Endothelial cell (in vitro differentiated cells): ENCODE measurements around the gene TSC2. TPM values are rescaled to one million over a fixed set of nuclear protein-coding genes. Genes with fewer than 3 reads are reported as not detected.
"Not testable (repeated sequence)": the region's sequence is repeated elsewhere in the genome, so short reads cannot be mapped to it uniquely, and the experiment has no call there.

Source experiments
- DNase-seq: peaks from one replicate; pipeline ENCODE4 v3.0.0; 2021; ENCODE audit warnings: low spot score
- H3K27ac Mint-ChIP-seq: one replicate; pipeline ENCODE4 v1.8.0; 2021; ENCODE audit warnings: mixed read lengths, inconsistent platforms; ENCODE audit not compliant: unreplicated experiment
- H3K27me3 Mint-ChIP-seq: one replicate; pipeline ENCODE4 v1.8.0; 2021; ENCODE audit warnings: mild to moderate bottlenecking, moderate library complexity, mixed read lengths, inconsistent platforms; ENCODE audit not compliant: unreplicated experiment
- H3K36me3 Mint-ChIP-seq: one replicate; pipeline ENCODE4 v1.8.0; 2021; ENCODE audit warnings: mild to moderate bottlenecking, low read depth, mixed read lengths, inconsistent platforms; ENCODE audit not compliant: unreplicated experiment
- H3K4me1 Mint-ChIP-seq: one replicate; pipeline ENCODE4 v1.8.0; 2021; ENCODE audit warnings: mild to moderate bottlenecking, mixed read lengths, inconsistent platforms; ENCODE audit not compliant: unreplicated experiment
- H3K4me3 Mint-ChIP-seq: one replicate; pipeline ENCODE4 v1.8.0; 2021; ENCODE audit warnings: mild to moderate bottlenecking, mixed read lengths, inconsistent platforms; ENCODE audit not compliant: unreplicated experiment
- H3K9me3 Mint-ChIP-seq: one replicate; pipeline ENCODE4 v1.8.0; 2021; ENCODE audit warnings: mixed read lengths, inconsistent platforms; ENCODE audit not compliant: unreplicated experiment
- total RNA-seq: library from RNA; stranded (reverse); fragmentation: NEBNext Ultra II Directional; extraction: Animal tissue kit (Norgen Biotek cat#: 25700); gene quantifications from one replicate; pipeline ENCODE4 v1.2.1, GENCODE V29; 2021; ENCODE audit not compliant: unreplicated experiment

Gene TSC2
- total RNA-seq, 1 donor from 2014 or later, result 180 TPM

GRCh38 chr16:2124377-2124693 lies 76.5 kb downstream of the TSC2 start:
- not testable (repeated sequence) for H3K4me1 Mint-ChIP-seq, DNase-seq, H3K9me3 Mint-ChIP-seq, H3K36me3 Mint-ChIP-seq, H3K27ac Mint-ChIP-seq, H3K4me3 Mint-ChIP-seq, H3K27me3 Mint-ChIP-seq

GRCh38 chr16:2124694-2125444 lies 77.1 kb downstream of the TSC2 start:
- not testable (repeated sequence) for H3K4me3 Mint-ChIP-seq, DNase-seq, H3K4me1 Mint-ChIP-seq, H3K27me3 Mint-ChIP-seq, H3K36me3 Mint-ChIP-seq, H3K9me3 Mint-ChIP-seq
- peak overlapping the region; percentile 74 for H3K27ac Mint-ChIP-seq

- H3K4me3 Mint-ChIP-seq, result not testable (repeated sequence)
Measured at GRCh38 chr16:2125609-2126008, 77.8 kb downstream of the TSC2 start.

GRCh38 chr16:2126161-2126743 lies 78.5 kb downstream of the TSC2 start:
- not testable (repeated sequence) for H3K4me3 Mint-ChIP-seq, H3K4me1 Mint-ChIP-seq, H3K27me3 Mint-ChIP-seq, H3K27ac Mint-ChIP-seq, H3K36me3 Mint-ChIP-seq, DNase-seq, H3K9me3 Mint-ChIP-seq

More at GRCh38 chr16:2125609-2126008, 77.8 kb downstream of the TSC2 start:
- not testable (repeated sequence) for H3K9me3 Mint-ChIP-seq, H3K36me3 Mint-ChIP-seq, H3K27me3 Mint-ChIP-seq, H3K4me1 Mint-ChIP-seq, DNase-seq
- H3K27ac Mint-ChIP-seq, result peak overlapping the region; percentile 74

GRCh38 chr16:2126928-2127556 lies 79.3 kb downstream of the TSC2 start:
- H3K4me1 Mint-ChIP-seq, H3K4me3 Mint-ChIP-seq, H3K36me3 Mint-ChIP-seq, DNase-seq, H3K27ac Mint-ChIP-seq, H3K27me3 Mint-ChIP-seq, H3K9me3 Mint-ChIP-seq: not testable (repeated sequence)

- not testable (repeated sequence) for H3K4me3 Mint-ChIP-seq, H3K9me3 Mint-ChIP-seq, H3K4me1 Mint-ChIP-seq, H3K27me3 Mint-ChIP-seq, DNase-seq, H3K36me3 Mint-ChIP-seq
- H3K27ac Mint-ChIP-seq, result peak overlapping the region; percentile 36
Measured at GRCh38 chr16:2127630-2128280, 80.0 kb downstream of the TSC2 start.

- not testable (repeated sequence) for H3K9me3 Mint-ChIP-seq, H3K27me3 Mint-ChIP-seq, H3K36me3 Mint-ChIP-seq, H3K27ac Mint-ChIP-seq, DNase-seq, H3K4me1 Mint-ChIP-seq, H3K4me3 Mint-ChIP-seq
Measured at GRCh38 chr16:2129251-2129650, 81.5 kb downstream of the TSC2 start.

GRCh38 chr16:2129890-2130447 lies 82.2 kb downstream of the TSC2 start:
- H3K4me3 Mint-ChIP-seq, H3K27ac Mint-ChIP-seq, H3K4me1 Mint-ChIP-seq, DNase-seq, H3K36me3 Mint-ChIP-seq, H3K9me3 Mint-ChIP-seq, H3K27me3 Mint-ChIP-seq: not testable (repeated sequence)

- H3K27me3 Mint-ChIP-seq, DNase-seq, H3K36me3 Mint-ChIP-seq, H3K4me1 Mint-ChIP-seq, H3K4me3 Mint-ChIP-seq, H3K27ac Mint-ChIP-seq, H3K9me3 Mint-ChIP-seq: not testable (repeated sequence)
Measured at GRCh38 chr16:2133797-2134196, 86.0 kb downstream of the TSC2 start.

- H3K27me3 Mint-ChIP-seq, H3K36me3 Mint-ChIP-seq, H3K27ac Mint-ChIP-seq, H3K9me3 Mint-ChIP-seq, DNase-seq, H3K4me1 Mint-ChIP-seq: not testable (repeated sequence)
- H3K4me3 Mint-ChIP-seq, result peak overlapping the region; percentile 76
Measured at GRCh38 chr16:2135071-2135470, 87.3 kb downstream of the TSC2 start.

- H3K4me1 Mint-ChIP-seq, H3K27me3 Mint-ChIP-seq, H3K36me3 Mint-ChIP-seq, H3K9me3 Mint-ChIP-seq: not testable (repeated sequence)
- peak; percentile 100 for DNase-seq
- peak within 1 kb of the TSS; percentile 71 for H3K27ac Mint-ChIP-seq
- peak within 1 kb of the TSS; percentile 95 for H3K4me3 Mint-ChIP-seq
Measured at GRCh38 chr16:2135770-2136490, 88.1 kb downstream of the TSC2 start, which contains the start of gene PKD1. TSS of gene PKD1 (minus strand) at chr16:2135898. CDS start at chr16:2135689, 209 bp downstream.
